ENCODE data around the gene NPTN.
"Not testable (repeated sequence)": the region's sequence is repeated elsewhere in the genome, so short reads cannot be mapped to it uniquely, and the experiment has no call there.

NPTN gene

DNA sequence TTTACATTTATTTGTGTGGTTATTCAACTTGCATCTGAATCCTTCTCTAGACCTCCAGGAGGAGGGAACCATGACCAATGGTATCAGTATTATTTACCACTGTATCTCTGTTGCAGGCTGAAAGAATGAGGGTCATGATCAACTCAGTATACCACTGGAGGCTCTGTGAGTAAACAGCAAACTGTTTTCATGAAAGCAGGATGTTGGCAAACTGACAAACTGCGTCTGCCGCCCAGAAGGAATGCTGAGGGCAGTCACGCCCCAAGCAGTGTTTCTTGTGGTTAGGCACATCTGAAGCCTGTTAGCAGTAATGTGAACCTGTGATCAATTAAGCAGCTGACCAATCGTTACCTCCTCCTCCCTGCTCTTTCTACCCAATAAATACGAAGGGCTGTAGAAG is 6.3 kb upstream of the NPTN start:
- in situ Hi-C loops (cut with HindIII; ENCODE audit: low pct_ligation_motif_present, low pct_unique_long_range_greater_than_20kb, low sequenced_read_pairs) = not testable (repeated sequence)
- DNase-seq = peak; percentile 72

DNA sequence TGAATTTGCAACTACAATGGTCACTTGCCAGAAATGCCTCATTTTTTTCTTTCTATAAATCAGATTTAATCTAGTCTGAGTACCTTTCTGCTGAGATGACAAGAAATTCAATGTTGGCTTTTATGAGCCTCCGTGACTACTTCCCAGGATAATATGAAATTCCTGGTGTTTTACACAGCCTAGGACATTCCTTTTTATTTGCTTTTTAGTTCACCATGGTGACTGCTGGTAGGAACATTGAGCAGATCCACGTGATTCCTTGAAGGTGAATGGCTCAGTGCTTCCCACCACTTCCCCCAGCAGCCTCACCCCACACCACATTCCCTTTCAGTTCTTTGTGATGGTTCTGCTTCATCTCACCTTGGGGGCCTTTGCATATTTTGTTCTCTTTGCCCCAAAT is 4.3 kb upstream of the NPTN start:
- peak; percentile 49 for DNase-seq
- in situ Hi-C loops (cut with HindIII; ENCODE audit: low pct_ligation_motif_present, low pct_unique_long_range_greater_than_20kb, low sequenced_read_pairs) = no loop called here

DNA sequence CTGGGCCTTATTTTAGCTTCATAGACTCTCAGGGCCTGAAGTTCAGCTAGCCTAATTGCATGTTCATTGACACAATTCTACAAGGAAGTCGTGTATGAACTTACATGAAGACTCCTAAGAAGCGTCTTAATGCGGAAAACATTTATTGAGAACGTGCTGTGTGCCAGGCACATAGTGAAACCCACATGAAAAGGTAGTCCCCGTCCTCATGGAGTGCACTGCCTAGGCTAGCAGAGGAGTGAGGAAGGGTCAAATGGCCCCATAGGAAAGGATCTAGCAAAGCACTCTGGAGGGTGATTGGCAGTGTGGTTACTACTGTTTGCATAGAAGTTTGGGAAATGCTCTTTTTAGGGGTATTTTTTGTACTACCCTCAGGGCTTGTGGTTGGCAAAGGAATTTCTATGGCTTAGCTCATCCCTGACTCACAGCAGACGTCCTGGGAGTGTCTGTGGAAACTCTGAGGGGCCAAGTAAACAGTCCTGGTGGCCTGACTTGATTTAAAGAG is 854 bp upstream of the NPTN start:
- in situ Hi-C loops (cut with HindIII; ENCODE audit: low pct_ligation_motif_present, low pct_unique_long_range_greater_than_20kb, low sequenced_read_pairs) = no loop called here
- DNase-seq = peak; percentile 86

DNA sequence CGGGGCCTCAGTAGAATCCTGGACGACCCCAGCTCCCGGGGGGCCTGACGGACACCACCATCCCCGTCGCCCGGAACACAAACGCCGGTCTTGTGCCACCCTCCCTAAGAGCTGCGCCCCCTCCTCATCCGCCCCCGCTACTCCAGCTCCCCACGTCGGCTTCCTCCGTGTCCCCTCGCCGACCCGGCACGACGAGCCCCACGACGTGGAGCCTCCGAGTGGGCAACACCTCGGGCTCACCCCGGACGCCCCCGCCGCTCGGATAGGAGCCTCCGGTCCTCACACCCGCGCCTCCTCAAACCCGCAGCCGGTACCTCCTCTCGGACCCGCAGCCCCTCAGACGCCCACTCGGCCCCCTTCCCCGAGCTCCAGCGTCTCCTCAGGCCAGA is 525 bp downstream of the NPTN start:
- in situ Hi-C loops (cut with HindIII; ENCODE audit: low pct_ligation_motif_present, low pct_unique_long_range_greater_than_20kb, low sequenced_read_pairs) = no loop called here

DNA sequence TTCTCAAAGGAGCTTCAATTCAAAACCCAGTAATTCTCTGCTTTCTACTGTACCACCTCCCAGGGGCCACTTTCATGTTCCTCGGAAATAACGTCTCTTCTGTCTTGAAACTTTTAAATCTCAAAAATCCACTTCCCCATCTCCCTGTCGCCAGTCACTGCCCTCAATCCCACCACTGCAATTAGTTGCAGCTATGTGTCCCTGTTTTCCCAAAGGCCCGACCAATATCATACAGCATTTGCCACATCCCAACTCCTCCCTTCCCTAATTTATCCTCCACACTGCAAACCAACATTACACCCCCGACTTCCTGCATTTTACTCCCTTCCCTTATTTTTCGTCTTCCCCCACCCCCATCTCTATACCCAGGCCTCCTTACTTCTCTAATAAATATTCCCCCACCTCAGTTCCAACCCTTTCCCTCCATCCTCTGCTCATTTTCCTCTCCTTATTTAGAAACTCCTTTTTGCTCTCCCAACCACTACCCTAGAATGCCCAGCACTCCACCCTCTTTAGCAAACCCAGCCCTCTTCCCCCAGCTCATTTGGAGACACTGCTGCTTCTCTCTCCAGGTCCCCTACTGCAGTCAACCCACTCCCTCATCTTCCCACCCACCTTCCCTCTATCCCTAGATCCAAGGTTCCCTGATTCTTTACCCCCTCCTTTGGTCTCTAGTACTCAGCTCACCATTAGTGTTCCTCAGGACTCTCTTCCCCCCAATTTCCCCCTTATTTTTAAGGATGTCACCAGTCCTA is 1.1 kb downstream of the NPTN start:
- DNase-seq = peak; percentile 58
- in situ Hi-C loops (cut with HindIII; ENCODE audit: low pct_ligation_motif_present, low pct_unique_long_range_greater_than_20kb, low sequenced_read_pairs) = no loop called here

More for the DNA sequence above, 525 bp downstream of the NPTN start:
- no peak for DNase-seq

DNA sequence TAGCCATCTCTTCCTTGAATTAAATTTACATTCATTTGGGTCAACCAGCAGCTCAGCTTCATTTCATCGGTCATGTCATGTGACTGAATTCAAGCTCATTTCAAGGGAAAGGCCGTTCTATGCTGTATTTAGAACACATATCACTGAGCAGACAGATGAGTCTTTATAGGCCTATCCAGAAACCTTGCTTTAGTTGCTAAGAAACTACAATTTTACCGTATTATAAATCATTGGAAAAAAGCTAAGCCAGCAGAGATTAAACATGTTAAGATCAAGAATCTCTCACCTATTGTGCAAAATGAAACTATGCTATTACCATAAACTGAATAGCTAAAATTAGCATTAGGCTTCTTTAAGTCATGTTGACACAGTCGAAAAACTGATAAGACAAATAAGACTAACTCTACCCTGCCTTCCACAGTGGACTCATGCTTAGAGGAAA is 2.2 kb downstream of the NPTN start:
- DNase-seq = no peak
- in situ Hi-C loops (cut with HindIII; ENCODE audit: low pct_ligation_motif_present, low pct_unique_long_range_greater_than_20kb, low sequenced_read_pairs) = no loop called here

DNA sequence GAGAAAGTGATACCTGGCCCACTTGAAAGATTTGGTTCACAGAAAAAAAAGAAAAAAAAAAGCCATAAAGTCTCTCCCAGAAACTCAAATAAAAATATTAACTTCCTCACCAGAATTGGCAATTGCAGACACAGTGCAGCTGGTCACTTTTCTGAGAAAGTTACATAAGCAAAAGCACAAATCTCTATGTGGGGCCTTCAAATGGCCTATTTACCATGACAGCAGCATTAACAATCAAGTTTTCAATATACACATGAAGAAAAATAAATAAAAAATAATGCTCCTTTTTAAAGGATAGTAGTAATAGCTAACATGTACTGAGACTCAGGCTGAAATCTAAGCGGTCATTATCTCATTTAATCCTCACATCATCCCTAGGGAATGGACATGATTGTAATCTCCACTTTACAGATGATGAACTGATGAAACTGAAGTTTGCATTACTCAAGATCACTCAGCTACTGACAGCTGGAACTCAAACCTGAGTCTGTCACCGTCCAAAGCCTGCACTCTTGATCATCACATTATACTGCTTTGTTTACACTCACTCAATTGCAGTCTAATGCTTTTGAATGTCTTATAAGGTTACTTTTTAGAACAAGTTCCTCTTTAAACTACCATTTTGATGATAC is 3.3 kb downstream of the NPTN start:
- no peak for DNase-seq

DNA sequence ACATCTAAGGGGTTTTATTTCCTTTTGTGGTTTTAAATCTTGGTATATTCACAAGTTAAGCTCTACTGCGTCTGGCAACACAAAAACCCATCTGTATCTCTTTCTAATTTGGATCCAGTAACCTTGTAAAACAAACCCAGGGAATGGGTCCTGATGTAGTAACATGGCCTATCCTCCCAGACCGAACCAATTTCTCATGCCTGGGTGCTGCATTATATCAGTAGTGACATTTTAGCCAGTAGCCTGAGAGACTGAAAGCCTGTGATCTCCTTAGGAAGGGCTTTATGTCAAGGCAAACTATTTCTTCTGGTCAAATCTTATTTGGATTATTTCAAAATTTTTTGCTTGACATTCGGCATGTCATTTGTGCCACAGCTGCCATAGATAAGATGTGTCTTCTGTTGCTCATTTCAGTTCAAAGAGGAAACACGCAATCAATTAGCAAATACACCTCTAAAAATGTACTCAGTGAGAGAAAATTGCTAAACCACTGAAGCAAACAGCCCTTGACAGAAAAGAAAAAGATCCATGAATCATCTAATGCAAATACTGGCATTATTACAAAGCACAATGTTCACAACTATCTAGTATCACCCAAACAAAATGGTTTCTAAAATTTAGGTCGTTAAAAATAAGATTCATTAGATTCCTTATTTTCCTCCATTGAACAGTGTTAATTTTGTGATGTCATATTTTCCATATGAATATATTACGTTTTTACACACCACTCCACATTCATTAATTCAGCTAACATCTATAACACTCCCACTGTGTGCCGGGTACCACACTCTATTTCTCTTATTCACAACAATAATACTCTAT is 4.0 kb downstream of the NPTN start:
- in situ Hi-C loops (cut with HindIII; ENCODE audit: low pct_ligation_motif_present, low pct_unique_long_range_greater_than_20kb, low sequenced_read_pairs) = no loop called here
- DNase-seq = no peak

More for the DNA sequence above, 3.3 kb downstream of the NPTN start:
- in situ Hi-C loops (cut with HindIII; ENCODE audit: low pct_ligation_motif_present, low pct_unique_long_range_greater_than_20kb, low sequenced_read_pairs) = no loop called here

DNA sequence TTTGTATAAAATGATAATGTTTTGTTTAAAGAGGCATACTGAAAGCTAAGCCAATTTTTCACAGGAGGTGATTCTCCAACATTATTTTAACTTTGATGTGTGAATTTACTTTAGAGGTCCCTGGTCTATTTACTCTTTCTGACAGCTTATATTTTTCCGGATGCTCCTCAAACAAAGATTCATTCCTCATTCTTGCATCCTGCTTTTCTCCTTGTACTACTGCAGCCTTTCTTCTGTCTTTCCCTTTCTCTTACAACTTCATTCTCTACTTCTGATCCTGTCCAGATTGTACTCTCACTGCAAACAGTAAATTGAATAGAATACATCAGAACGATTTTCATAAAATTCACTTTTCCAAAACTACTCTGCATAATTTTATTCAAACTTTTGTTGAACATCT is 5.1 kb downstream of the NPTN start:
- DNase-seq = no peak
- in situ Hi-C loops (cut with HindIII; ENCODE audit: low pct_ligation_motif_present, low pct_unique_long_range_greater_than_20kb, low sequenced_read_pairs) = no loop called here

DNA sequence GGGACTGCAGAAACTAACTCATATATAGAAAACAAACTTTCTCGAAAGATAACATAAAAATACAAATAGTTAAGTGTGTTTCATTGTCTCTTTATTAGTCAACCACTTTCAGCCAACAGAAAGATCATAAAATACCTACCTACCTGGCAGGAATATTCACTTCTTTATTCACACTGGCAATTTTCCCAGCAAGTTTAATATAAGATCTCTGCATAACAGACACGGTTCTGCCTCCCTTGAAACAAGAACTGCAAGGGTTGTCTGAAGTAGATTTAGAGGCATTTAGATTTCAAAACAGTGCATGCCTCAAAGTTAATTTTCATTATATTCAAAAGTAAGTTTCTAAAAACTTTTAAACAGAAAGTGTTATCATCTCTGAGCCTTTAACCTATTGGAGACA is 7.1 kb downstream of the NPTN start:
- in situ Hi-C loops (cut with HindIII; ENCODE audit: low pct_ligation_motif_present, low pct_unique_long_range_greater_than_20kb, low sequenced_read_pairs) = no loop called here
- DNase-seq = no peak

DNA sequence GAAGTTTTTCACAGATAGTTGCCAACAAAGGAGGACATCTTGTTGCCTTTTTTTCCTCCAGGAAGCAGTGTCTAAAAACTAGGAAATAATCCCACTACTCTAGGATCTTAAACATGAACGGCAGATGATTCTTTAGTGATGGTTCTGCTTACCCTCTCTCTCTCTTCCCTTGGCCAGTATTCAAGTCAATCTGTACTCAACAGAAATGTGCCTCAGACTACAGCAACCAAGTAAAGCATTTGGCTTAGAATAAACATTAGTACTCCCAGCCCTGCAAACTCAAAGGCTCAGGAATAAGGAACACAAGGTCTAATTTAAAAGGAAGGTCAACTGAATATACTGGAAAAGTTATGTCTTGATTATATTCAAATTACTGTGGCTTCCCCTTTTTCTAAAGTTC is 8.7 kb downstream of the NPTN start:
- DNase-seq = no peak

DNA sequence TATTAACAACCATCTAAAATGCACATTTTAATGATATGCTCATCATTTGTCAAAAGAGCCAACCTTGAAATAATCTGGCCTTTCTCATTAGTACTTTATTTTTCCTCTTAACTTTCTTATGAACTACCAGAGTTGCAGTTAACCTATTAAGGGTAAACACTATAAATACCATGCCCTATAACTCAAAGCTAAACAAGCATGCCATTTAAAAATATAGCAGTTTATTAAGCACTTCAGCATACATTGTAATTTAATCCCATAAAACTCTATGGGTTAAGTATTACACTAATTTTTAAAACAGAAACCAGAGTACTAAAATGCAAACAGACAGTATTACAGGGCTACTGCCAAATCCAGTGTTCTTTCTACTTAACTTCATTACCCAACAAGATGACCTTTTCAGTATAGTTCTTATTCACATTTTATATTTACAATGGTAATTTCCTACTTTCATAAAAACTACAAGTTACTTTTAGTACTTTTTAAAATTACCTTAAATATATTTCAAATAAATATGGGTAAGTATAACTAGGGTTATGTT is 11.8 kb downstream of the NPTN start:
- DNase-seq = no peak
- in situ Hi-C loops (cut with HindIII; ENCODE audit: low pct_ligation_motif_present, low pct_unique_long_range_greater_than_20kb, low sequenced_read_pairs) = no loop called here

More for the DNA sequence above, 8.7 kb downstream of the NPTN start:
- in situ Hi-C loops (cut with HindIII; ENCODE audit: low pct_ligation_motif_present, low pct_unique_long_range_greater_than_20kb, low sequenced_read_pairs) = no loop called here

DNA sequence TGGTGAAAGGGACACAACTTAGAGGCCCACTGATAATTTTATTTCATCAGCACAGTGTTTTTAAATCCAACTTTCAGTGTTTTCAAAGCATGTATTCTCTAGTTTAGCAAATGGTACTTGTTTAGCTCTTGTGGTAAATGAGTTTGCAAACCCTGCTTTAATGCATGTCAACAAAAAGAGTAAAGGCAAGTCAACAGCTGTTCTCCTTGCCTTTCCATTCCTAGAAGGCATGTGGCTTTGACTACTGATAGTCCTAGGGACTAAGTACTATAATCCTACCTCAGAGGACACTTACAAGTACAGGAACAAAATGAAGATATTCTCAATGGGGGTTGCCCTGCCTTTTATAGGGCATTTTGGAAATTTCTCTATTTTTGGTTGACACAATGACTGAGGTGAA is 13.1 kb downstream of the NPTN start:
- in situ Hi-C loops (cut with HindIII; ENCODE audit: low pct_ligation_motif_present, low pct_unique_long_range_greater_than_20kb, low sequenced_read_pairs) = no loop called here

DNA sequence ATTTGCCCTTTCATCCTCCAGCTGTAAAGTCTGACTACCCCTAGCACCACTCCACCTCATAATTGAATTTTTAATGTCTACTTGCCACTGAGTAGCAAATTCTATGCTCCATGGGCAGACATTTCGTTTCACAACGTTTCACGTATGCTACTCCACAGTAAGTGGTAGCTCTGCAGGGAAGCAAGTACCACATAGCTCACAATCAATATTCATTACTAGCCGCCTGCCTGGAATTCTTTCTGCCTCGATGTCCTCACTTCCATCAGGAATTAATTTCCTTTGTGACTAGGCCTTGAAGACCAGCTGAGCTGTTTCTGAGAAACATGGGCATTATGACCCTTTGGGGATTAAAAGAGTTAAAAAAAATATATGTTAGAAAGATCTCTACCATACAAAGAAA is 15.3 kb downstream of the NPTN start:
- DNase-seq = no peak
- in situ Hi-C loops (cut with HindIII; ENCODE audit: low pct_ligation_motif_present, low pct_unique_long_range_greater_than_20kb, low sequenced_read_pairs) = no loop called here

More for the DNA sequence above, 13.1 kb downstream of the NPTN start:
- no peak for DNase-seq

DNA sequence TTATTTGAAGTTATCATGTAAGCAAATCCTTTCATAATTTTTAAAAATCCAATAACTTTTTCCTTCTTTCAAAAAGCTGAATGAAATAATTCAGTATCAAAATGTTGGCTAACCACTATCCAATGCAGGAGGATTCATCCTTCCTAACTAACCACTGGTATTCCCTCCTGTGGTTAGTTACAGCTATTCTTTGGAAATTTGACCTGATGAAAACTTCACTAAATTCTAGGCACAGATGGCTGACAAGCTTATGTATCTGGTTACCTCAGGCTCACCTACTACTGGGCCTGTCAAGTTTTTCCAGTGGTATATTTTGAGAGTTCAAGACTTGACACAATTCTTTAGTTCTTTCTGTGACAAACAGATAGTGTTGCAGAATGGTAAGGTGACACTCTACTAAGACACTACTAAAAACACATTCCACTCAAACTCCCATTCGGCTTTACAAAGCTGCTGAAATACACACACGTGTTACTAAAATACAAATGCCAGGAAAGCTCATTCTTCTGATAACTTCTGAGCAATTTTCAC is 15.8 kb downstream of the NPTN start:
- no peak for DNase-seq
- in situ Hi-C loops (cut with HindIII; ENCODE audit: low pct_ligation_motif_present, low pct_unique_long_range_greater_than_20kb, low sequenced_read_pairs) = no loop called here

DNA sequence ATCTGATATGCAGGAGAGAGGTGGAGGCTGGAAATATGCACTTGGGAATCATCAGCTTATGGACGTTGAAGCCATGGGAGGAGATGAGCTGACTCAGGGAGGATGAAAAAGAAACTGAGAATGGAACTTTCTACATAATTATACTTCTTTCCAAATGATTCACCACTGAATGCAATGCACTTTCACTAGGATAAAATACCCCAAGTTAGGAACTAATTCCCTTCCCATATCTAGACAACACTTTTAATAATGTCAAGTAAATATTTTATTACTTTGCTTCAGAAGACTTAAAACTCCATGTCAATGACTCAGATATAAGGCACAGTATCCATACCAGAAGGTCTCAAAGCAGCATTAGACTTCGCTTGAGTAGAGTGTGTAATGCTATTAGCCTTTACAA is 24.2 kb downstream of the NPTN start:
- in situ Hi-C loops (cut with HindIII; ENCODE audit: low pct_ligation_motif_present, low pct_unique_long_range_greater_than_20kb, low sequenced_read_pairs) = no loop called here
- no peak for DNase-seq

DNA sequence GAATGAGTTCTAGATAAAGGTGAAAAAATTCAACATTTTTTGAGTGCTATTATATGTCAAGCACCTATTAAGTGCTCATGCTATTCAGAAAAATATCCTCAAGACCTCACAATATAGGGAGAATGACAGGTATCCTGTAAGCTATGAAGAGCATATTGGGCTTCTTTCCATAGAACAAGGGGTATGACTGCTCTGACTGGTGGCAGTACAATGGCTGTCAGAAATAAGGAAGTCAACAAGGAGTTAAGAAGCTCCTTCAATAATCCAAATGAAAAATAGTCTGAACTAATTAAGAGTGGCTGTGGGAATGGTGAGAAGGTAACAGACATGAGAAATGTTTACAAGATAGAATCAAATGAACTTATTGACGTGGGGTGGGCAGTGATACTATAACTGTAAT is 24.7 kb downstream of the NPTN start:
- in situ Hi-C loops (cut with HindIII; ENCODE audit: low pct_ligation_motif_present, low pct_unique_long_range_greater_than_20kb, low sequenced_read_pairs) = no loop called here
- no peak for DNase-seq

DNA sequence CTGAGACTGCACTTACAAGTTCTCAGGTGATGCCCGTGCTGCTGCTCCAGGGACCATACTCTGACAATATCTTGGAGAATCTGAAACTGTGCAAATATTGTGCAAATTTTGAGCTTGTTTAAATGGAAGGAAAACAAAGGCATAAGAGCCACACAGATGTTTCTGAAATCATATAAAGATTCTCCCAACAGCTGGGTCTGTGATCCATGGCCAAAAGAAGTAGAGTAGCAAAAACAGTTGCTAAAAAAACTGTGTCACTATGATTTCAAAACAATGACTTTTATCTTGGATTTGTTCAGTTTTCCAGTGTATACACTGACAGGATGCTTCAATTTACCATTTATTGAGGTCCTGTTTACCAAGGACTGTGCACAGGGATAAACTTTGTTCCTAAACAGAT is 25.3 kb downstream of the NPTN start:
- in situ Hi-C loops (cut with HindIII; ENCODE audit: low pct_ligation_motif_present, low pct_unique_long_range_greater_than_20kb, low sequenced_read_pairs) = no loop called here
- DNase-seq = no peak

DNA sequence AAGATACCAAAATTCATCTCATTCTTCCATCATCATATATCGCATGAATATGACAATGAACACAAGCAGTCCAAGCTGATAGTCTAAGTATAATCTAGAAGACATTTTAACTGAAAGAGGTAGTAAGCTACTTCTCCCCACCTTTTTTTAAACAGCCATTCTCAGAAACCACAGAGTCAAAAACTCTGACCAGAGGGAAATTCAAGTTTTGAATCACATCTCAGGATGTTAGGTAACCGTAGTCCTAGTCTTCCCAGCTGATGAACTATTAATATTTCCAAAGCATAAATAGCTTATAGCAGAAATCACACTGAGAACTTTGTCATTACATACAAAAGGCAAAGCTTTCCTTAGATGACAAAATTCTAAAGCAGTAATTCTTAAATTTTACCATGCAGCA is 25.8 kb downstream of the NPTN start:
- in situ Hi-C loops (cut with HindIII; ENCODE audit: low pct_ligation_motif_present, low pct_unique_long_range_greater_than_20kb, low sequenced_read_pairs) = no loop called here
- no peak for DNase-seq
